Muscle of arm (tissue), 14 donors: ENCODE data around the gene TRMT5. TPM values are rescaled to one million over a fixed set of nuclear protein-coding genes. Genes with fewer than 3 reads are reported as not detected.
A peak's percentile ranks its signal among the peaks of the same experiment; 100 is the strongest.

ENCODE experiments used
- DNase-seq: peaks from one replicate; pipeline ENCODE4 v3.0.0-alpha.2; 2013
- long read RNA-seq, 11 donors: transcript quantifications; one replicate each; lab custom pipeline, GENCODE V29; 2026
- polyA plus RNA-seq, 12 donors: library from polyadenylated mRNA; unstranded; fragments of 120-200 nt; gene quantifications; one replicate each; pipeline ENCODE4 v1.2.1, GENCODE V29; 2013; ENCODE audit not compliant: insufficient read length in 12 of 12

Gene TRMT5, protein sequence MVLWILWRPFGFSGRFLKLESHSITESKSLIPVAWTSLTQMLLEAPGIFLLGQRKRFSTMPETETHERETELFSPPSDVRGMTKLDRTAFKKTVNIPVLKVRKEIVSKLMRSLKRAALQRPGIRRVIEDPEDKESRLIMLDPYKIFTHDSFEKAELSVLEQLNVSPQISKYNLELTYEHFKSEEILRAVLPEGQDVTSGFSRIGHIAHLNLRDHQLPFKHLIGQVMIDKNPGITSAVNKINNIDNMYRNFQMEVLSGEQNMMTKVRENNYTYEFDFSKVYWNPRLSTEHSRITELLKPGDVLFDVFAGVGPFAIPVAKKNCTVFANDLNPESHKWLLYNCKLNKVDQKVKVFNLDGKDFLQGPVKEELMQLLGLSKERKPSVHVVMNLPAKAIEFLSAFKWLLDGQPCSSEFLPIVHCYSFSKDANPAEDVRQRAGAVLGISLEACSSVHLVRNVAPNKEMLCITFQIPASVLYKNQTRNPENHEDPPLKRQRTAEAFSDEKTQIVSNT
- polyA plus RNA-seq = 10 to 100 TPM in 11 of 12 donors, not detected in 1; 11.8 to 24.3 (median 20.3) TPM
- long read RNA-seq, donor 1, full-length matches to known transcripts = 2 of 8 reads
- long read RNA-seq, donor 1, partial matches to known transcripts = 6 of 8 reads
- long read RNA-seq, donor 1, other reads (novel, unspliced or antisense) = 0 of 8 reads
- long read RNA-seq, donor 2, full-length matches to known transcripts = 11 of 26 reads
- long read RNA-seq, donor 2, partial matches to known transcripts = 15 of 26 reads
- long read RNA-seq, donor 2, other reads (novel, unspliced or antisense) = 0 of 26 reads
- long read RNA-seq, donor 3, full-length matches to known transcripts = 1 of 7 reads
- long read RNA-seq, donor 3, partial matches to known transcripts = 6 of 7 reads
- long read RNA-seq, donor 3, other reads (novel, unspliced or antisense) = 0 of 7 reads
- long read RNA-seq, donor 4, partial matches to known transcripts = 9 of 9 reads
- long read RNA-seq, donor 4, other reads (novel, unspliced or antisense) = 0 of 9 reads
- long read RNA-seq, donor 5, full-length matches to known transcripts = 4 of 24 reads
- long read RNA-seq, donor 5, partial matches to known transcripts = 20 of 24 reads
- long read RNA-seq, donor 5, other reads (novel, unspliced or antisense) = 0 of 24 reads
- long read RNA-seq, donor 6, full-length matches to known transcripts = 1 of 14 reads
- long read RNA-seq, donor 6, partial matches to known transcripts = 13 of 14 reads
- long read RNA-seq, donor 6, other reads (novel, unspliced or antisense) = 0 of 14 reads
- long read RNA-seq, donor 7, partial matches to known transcripts = 6 of 6 reads
- long read RNA-seq, donor 7, other reads (novel, unspliced or antisense) = 0 of 6 reads
- long read RNA-seq, donor 8, full-length matches to known transcripts = 3 of 24 reads
- long read RNA-seq, donor 8, partial matches to known transcripts = 21 of 24 reads
- long read RNA-seq, donor 8, other reads (novel, unspliced or antisense) = 0 of 24 reads
- long read RNA-seq, donor 9, full-length matches to known transcripts = 4 of 13 reads
- long read RNA-seq, donor 9, partial matches to known transcripts = 9 of 13 reads
- long read RNA-seq, donor 9, other reads (novel, unspliced or antisense) = 0 of 13 reads
- long read RNA-seq, donor 10, full-length matches to known transcripts = 4 of 19 reads
- long read RNA-seq, donor 10, partial matches to known transcripts = 15 of 19 reads
- long read RNA-seq, donor 10, other reads (novel, unspliced or antisense) = 0 of 19 reads
- long read RNA-seq, donor 11, full-length matches to known transcripts = 3 of 28 reads
- long read RNA-seq, donor 11, partial matches to known transcripts = 25 of 28 reads
- long read RNA-seq, donor 11, other reads (novel, unspliced or antisense) = 0 of 28 reads

DNA sequence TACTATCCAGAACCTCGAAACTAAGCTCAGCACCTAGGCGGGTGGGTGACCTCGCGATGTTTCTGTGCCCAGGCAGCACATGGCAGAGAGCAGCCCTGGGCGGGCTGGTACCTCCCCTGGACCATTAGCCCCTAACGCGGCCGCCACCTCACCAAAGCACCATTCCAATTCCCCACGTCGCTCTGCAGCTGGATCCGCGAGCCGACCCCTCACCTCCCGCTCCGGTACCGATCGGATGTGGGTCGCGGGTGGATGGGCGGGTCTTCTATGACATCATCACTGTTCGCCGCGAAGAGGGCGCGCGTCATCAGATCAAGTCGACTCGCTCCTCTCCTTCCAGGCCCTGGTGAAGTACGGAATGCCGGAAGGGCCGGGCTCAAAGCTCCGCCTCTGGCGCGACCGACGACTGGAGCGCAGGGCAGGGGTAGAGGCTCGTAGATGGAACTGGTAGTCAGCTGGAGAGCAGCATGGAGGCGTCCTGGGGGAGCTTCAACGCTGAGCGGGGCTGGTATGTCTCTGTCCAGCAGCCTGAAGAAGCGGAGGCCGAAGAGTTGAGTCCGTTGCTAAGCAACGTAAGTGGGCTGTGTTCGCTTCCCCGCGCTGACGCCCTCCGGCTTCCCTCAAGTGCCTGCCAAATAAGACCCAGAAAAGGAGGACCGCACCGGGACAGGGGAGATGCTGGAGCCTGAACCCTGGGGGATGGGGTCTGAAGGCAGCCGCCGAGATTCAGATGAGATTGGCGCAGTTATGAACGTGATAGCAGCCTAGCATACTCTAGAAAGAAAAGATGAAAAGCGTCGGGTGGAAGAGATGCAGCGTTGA lies at the start of gene TRMT5, which contains the start of gene SLC38A6:
Gene TRMT5 (minus strand): TSS at position 269 of the 822 bp plus-strand sequence. CDS start 106 bp downstream, at position 163.
Gene SLC38A6 (plus strand): TSS at position 435 of the 822 bp plus-strand sequence. CDS start 33 bp downstream, at position 468.
- peak; percentile 95 for DNase-seq

GRCh38 chr14:61026526-61026925 lies 45.6 kb upstream of the TRMT5 start:
- DNase-seq = no peak

GRCh38 chr14:61025251-61026223 lies 44.7 kb upstream of the TRMT5 start:
- DNase-seq = peak; percentile 81

DNA sequence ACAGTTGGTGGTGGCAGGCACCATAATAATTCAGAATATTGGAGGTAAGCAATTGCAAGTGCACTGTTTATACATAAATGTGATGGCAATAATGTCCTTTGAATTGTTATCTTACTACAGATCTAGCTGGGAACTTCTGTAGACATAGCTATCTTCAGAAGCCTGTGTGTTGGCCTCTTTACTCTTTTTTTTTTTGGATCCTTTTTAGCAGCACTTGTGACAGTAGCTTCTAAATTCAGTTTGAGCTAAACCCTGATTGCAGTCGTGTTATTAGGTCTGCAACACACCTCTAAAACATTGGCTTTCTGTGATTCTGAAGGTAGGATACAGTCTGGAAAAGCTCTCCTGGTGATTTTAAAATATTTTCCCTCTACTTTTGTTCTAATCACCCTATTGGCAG lies 38.7 kb upstream of the TRMT5 start:
- DNase-seq = no peak

DNA sequence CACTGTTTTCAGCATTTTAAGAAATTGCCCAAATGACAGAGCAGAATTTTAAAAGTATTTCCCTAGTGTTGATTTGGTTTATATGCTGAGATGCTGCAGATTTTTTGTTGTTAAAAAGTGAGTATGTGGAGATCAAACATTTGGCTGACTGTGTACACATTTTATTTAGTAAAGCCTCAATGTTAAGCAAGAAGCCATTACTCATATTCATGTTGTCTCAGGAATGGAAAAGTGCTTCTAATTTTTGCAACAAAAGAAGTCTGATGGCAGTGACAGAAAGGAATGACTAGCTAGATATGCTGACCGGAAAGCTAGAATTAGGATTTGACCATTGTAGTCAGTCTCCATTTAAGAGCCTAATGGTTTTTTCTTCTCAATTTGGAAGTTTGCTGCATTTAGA lies 22.7 kb upstream of the TRMT5 start:
- DNase-seq = no peak

DNA sequence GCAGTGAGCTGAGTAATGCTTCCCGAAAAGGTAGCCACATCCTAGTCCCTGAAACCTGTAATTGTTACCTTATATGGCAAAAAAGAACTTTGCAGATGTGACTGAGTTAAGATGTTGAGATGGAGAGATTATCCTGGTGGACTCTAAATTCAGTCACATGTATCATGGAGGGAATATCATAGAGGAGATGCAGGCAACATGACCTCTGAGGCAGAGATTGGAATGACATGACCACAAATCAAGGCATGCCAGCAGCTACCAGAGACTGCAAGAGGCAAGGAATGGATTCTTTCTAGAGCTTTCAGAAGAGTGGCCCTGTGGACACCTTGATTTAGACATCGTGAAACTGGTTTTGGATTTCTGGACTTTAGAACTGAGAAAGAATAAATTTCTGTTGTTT lies 18.7 kb upstream of the TRMT5 start:
- no peak for DNase-seq

DNA sequence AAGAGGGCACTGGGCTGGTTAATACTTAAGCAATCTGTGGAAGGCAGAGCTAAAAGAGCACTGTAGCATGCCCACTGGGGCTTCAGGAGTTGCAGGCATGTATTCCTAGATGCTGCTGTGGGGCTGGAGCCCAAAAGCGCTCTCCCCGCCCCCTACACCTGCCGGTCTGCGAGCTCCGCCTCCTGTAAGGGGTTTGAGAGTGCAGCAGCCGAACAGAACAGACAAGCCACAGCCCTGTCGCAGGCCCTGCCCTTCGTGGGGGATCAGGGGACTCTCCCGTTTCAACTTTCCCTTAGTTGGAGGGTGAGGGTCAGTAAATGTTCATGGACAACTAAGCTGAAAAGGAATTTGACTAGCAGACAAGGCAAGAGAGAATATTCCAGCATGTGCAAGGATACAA lies 17.7 kb upstream of the TRMT5 start:
- DNase-seq = no peak

GRCh38 chr14:60989599-60989998 lies 8.7 kb upstream of the TRMT5 start:
- DNase-seq = no peak

DNA sequence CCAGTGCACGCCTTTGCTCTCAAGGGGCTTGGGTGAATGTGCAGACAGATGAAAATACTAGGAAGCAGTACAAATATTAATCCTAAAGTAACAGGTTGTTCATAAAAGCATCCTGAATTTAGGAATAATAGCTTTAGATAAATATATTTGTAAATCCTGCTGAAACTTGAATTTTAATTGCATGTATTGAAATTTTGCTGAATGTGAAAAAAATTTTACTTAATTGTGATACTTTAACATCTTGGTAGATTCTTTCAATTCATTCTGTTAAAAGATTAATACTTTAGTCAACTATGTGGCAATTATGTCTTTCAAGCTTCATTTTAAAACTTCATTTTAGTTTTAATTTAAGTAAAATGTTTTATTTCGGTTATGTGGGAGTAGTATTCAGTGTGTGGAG lies 5.6 kb upstream of the TRMT5 start:
- DNase-seq = no peak

- DNase-seq = no peak
These were observed 3.3 kb upstream of the TRMT5 start for GRCh38 chr14:60984196-60984595.

DNA sequence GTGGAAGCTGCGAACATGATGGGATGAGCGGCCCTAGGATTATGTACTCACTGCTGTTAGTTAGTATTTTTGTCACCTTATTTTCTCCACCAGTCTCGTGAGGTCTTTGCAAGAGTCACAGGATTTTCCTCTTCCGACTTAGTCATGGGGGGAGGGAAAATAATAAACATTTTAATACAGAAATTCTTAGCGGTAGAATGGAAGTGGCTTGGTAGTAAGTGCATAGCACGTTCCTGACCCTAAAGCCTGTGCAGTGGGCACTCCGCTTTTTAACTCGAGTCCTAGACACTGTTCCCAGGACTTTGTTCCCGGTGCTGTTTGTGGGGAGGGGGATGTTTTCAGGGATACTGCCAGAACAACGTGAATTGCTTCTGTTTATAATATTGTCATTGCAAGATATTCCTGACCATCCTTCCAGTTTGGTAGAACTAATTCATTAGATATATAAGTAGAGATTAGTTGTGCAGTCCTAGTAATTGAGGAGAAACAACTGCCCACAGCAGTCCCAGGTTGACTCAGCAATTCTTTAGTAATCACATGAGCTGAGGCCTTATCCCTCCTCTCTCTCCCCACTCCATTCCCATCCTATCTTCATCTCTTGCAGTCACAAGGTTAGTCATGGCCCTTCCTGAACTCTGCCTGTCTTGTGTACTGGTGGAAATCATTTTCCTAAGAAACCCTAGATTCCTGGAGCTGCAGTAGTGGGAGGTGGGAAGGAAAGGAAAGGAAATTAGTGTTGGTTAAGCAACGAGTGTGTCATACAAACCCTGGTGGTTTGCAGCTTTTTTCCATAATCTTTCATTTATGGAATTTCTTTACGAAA lies 965 bp upstream of the TRMT5 start:
- no peak for DNase-seq

DNA sequence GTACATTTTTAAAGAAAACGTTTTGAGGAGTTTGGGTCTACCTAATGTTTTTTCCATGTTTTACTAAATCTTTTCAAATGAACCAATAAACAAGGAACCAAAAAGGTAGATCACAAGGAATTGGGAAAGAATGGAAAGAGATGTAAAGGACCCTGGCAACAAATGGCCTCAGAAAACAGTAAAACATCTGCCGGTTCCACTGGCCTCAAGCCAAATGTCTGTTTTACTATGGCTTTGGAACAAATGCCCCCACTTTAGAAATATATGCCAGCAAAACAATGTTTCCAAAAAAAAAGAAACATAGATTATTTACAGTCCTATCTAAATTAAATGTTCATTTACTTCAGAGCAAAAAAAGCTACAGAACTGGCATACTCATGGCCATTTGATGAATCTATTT lies 3.0 kb downstream of the TRMT5 start:
- DNase-seq = no peak

GRCh38 chr14:60975551-60975950 lies 5.3 kb downstream of the TRMT5 start:
- no peak for DNase-seq

DNA sequence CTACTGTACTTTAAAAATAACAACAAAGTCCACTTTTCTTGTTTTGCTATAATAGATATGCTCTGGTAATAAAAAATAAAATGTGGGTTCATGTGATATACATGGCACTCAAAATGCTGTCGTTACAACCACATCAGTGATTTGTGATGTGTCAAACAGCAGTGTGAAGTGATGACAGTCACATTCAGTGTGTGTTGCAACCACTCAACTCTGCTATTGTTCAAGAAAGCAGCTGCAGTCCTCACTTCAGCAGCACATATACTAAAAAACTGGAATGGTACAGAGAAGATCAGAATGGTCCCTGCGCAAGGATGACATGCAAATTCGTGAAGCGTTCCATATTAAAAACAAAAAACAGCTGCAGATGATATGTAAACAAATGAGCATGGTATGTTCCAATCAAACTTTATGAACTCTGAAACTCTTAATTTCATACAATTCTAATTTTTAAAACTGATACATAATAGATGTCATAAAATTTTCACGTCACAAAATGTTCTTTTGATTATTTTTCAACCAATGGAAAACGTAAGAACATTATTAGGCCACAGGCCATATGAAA lies 6.7 kb downstream of the TRMT5 start:
- DNase-seq = no peak

DNA sequence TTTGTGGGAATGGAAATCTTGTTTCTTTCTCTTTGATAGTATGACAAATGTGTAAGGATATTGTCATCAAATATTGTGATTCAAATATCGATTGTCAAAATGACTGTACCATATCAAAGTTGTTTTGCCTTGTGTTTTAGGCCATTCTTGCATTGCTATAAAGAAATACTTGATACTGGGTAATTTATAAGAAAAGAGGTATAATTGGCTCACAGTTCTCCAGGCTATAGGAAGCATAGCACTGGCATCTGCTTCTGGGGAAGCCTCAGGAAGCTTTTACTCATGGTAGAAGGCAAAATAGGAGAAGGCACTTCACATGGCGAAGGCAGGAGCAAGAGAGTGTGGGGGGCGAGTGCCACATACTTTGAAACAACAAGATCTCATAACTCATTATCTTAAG lies 7.8 kb downstream of the TRMT5 start:
- DNase-seq = no peak

GRCh38 chr14:60972295-60972694 lies 8.6 kb downstream of the TRMT5 start:
- DNase-seq = no peak

DNA sequence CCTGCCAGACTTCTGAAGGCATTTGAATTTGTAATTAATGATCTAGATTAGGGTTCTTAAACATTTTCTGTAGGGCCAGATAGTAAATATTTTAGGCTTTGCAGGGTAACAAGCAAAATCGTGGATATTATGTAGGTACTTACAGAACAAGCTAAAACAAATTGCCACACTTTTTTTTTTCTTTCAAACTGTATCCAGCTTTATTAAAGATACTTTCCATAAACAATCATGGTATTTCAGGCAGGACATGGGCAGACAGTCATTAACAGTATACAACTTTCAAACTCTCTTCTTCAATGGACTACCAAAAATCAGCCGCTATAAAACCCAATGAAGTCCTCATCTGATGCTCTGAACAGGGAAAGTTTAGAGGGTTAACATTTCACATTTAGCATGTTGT lies 9.6 kb downstream of the TRMT5 start:
- DNase-seq = no peak
